GM12872 (cell line): ENCODE results near the gene DENND6B.

ENCODE experiments used
- CTCF ChIP-seq: IDR thresholded peaks from 3 replicates; pipeline ENCODE4 v1.5.1; 2011; ENCODE audit warnings: low read depth, mild to moderate bottlenecking, low read length, moderate library complexity; ENCODE audit not compliant: insufficient read depth

DENND6B gene

GRCh38 chr22:50329236-50329635, 2.4 kb upstream of the DENND6B start:
- no peak for TF ChIP-seq CTCF

DNA sequence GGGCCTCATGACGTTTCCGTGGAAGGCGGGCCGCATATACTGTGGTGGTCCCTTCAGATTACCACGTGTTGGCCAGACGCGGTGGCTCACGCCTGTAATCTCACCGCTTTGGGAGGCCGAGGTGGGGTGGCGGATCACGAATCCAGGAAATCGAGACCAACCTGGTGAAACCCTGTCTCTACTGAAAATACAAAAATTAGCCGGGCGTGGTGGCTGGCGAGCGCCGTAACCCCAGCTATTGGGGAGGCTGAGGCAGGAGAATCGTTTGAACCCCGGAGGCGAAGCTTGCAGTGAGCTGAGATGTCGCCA, 853 bp upstream of the DENND6B start:
- no peak for TF ChIP-seq CTCF

- TF ChIP-seq CTCF: no peak
These were observed 422 bp downstream of the DENND6B start for GRCh38 chr22:50326225-50326955.

GRCh38 chr22:50325444-50326224, 1.2 kb downstream of the DENND6B start:
- TF ChIP-seq CTCF: no peak

- no peak for TF ChIP-seq CTCF
These were observed 2.9 kb downstream of the DENND6B start for GRCh38 chr22:50323900-50324299.

GRCh38 chr22:50320671-50321325, 6.0 kb downstream of the DENND6B start:
- TF ChIP-seq CTCF: no peak

GRCh38 chr22:50320116-50320515, 6.7 kb downstream of the DENND6B start:
- TF ChIP-seq CTCF: no peak
